GM21528 (cell line): ENCODE results near the gene TRIM54.
"Not testable (repeated sequence)": the region's sequence is repeated elsewhere in the genome, so short reads cannot be mapped to it uniquely, and the experiment has no call there.

Source experiments
- ATAC-seq: cut with Tn5 transposase; IDR thresholded peaks from one replicate; pipeline ENCODE4 v1.9.1; 2021; ENCODE audit warnings: mild to moderate bottlenecking, moderate library complexity; ENCODE audit not compliant: unreplicated experiment, low FRiP score

Gene TRIM54

GRCh38 chr2:27280826-27281225 lies 1.4 kb upstream of the TRIM54 start:
- no peak for ATAC-seq

- ATAC-seq: no peak
Observed at GRCh38 chr2:27281442-27281841, 787 bp upstream of the TRIM54 start.

GRCh38 chr2:27282892-27283291 lies 663 bp downstream of the TRIM54 start:
- ATAC-seq: no peak

GRCh38 chr2:27284996-27285395 lies 2.8 kb downstream of the TRIM54 start:
- no peak for ATAC-seq

- ATAC-seq: no peak
Observed at GRCh38 chr2:27285481-27285880, 3.3 kb downstream of the TRIM54 start.

- no peak for ATAC-seq
Observed at GRCh38 chr2:27288610-27289009, 6.4 kb downstream of the TRIM54 start.

- no peak for ATAC-seq
Observed at GRCh38 chr2:27290549-27290948, 8.3 kb downstream of the TRIM54 start.

- no peak for ATAC-seq
Observed at GRCh38 chr2:27291865-27292264, 9.6 kb downstream of the TRIM54 start.

- ATAC-seq: no peak
Observed at GRCh38 chr2:27294928-27295327, 12.7 kb downstream of the TRIM54 start.

- no peak for ATAC-seq
Observed at GRCh38 chr2:27296481-27296880, 14.3 kb downstream of the TRIM54 start.

GRCh38 chr2:27297195-27297594 lies 15.0 kb downstream of the TRIM54 start:
- ATAC-seq: no peak

- ATAC-seq: no peak
Observed at GRCh38 chr2:27298391-27299080, 16.3 kb downstream of the TRIM54 start.

- not testable (repeated sequence) for ATAC-seq
Observed at GRCh38 chr2:27300606-27301005, 18.4 kb downstream of the TRIM54 start.

GRCh38 chr2:27303093-27304025 lies 21.1 kb downstream of the TRIM54 start:
- no peak for ATAC-seq

GRCh38 chr2:27304488-27305240 lies 22.4 kb downstream of the TRIM54 start:
- ATAC-seq: no peak

- no peak for ATAC-seq
Observed at GRCh38 chr2:27305516-27305915, 23.3 kb downstream of the TRIM54 start.

- no peak for ATAC-seq
Observed at GRCh38 chr2:27306136-27306535, 23.9 kb downstream of the TRIM54 start.

- ATAC-seq: no peak
Observed at GRCh38 chr2:27306573-27307286, 24.5 kb downstream of the TRIM54 start.

GRCh38 chr2:27307287-27307544 lies 25.0 kb downstream of the TRIM54 start:
- no peak for ATAC-seq

GRCh38 chr2:27307545-27308358 lies 25.5 kb downstream of the TRIM54 start:
- no peak for ATAC-seq
